HT1080 (cell line): Measurements from ENCODE around the gene PPP2R5C. TPM values are rescaled to one million over a fixed set of nuclear protein-coding genes. Genes with fewer than 3 reads are reported as not detected.

Source experiments
- DNase-seq: peaks from one replicate; pipeline ENCODE4 v3.0.0-alpha.2; 2015; ENCODE audit warnings: low read depth
- total RNA-seq: library from RNA; depleted of rRNA; stranded (reverse); fragments of >200 nt; shearing (Covaris generic); gene quantifications from 2 replicates; pipeline ENCODE4 v1.2.3, GENCODE V29; 2014

PPP2R5C gene
- total RNA-seq, 1 experiment from 2014 or later: 93.2 TPM

DNA sequence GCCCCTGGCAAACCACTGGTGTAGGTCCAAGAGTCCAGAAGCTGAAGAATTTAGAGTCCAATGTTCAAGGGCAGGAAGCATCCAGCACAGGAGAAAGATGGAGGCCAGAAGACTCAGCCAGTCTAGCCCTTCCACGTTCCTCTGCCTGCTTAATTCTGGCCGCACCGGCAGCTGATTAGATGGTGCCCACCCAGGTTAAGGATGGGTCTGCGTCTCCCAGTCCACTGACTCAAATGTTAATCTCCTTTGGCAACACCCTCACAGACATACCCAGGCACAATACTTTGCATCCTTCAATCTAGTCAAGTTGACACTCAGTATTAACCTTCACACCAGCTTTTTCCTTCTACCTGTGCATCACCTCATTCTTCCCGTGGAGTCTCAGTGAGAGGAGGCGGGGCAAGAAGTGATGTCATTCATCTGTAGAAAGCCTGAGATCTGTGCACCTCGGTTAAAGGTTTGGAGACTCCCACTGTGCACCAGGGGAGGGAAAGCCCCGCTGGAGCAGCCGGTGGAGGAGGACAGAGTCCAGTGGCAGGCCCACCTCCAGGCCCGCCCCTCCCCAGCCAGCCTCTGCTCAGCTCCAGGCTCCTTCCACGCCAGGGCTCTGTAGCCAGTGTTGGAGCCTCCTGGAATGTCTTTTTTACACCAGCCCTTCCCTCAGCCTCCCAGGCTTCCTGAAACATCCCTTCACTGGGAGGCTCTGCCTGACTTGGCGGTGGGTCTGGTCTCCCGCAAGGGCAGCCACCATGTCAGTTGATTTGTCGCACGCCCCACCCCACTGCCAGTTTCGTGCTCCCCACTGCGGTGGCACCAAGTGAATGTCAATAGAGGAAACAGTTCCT lies 122.8 kb downstream of the PPP2R5C start:
- no peak for DNase-seq

DNA sequence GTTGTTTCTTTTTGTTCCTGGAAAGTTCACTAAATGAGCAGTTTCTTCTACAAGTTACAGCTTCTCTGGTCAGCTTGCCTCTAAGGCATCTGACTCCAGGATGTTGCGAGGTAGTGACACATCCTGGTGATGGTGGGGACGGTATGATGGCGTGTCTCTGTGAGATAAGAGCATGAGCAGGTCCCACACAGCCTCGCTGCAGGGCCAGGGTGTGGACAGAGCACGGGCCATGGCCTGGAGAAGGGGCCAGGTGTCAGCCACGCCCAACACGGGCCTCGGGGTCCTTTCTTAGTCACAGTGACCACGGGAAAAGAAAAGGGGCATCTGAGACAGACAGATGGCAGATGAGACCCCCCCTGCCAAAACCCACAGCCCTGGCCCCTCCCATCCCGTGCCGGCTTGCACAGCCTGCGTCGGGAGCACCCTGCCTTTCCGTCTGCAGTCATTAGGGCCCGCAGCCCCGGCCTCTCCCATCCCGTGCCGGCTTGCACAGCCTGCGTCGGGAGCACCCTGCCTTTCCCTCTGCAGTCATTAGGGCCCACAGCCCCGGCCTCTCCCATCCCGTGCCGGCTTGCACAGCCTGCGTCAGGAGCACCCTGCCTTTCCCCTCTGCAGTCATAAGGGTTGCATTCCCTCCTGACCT lies 123.5 kb downstream of the PPP2R5C start:
- DNase-seq: no peak

DNA sequence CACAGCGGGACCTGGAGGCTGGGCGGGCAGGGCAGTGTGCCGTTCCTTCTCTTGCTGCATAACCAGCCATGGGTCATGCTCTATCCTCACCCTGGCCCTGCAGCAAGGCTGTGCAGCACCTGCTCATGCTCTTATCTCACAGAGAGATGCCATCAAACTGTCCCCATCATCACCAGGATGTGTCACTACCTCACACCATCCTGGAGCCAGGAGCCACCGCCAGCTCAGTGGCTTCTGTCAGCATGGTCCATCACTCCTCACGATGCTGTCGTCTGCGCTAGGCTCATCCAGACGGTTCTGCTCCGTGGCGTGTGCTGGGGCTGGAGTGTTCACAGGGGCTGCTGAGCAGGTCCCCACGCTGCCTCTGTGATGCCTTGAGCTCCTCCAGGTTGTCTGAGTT lies 125.7 kb downstream of the PPP2R5C start:
- no peak for DNase-seq

DNA sequence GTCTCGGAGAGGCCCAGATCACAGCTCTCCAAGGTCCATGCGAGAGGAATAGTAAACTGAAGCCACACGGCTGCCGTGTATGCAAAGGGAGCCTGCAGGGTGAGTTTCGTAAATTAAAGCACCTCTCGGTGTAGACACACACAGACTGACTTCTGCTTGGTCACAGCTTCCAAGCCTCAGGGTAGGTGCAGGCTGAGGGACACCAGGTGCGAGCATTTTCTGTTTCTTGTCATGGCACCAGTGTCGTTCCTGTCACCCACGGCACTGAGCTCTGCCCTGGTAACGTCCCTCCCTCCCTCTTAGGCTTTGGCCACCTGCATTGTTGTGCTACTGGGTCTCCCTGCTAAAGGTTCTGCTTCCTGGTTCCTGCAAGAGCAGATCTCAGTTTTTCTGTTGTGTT lies 126.7 kb downstream of the PPP2R5C start:
- no peak for DNase-seq

DNA sequence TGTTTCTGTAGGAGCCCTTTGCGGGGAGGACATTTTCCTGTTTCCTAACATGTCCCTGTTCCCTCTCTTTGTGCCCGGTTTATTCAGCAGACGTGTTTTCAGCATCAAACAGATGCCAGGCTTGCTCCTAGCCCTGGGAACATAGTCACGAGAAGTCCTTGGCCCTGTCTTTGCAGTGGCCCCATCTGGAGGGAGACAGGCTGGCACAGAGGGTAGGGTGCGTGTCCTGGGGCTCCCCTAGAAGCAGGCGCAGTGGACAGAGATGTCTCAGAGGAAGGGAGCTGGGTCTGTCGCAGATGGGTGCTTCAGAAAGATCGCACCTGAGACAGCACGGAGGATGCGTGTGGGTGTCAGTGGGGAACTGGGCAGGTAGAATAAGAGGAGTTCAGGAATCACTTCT lies 127.9 kb downstream of the PPP2R5C start:
- no peak for DNase-seq

DNA sequence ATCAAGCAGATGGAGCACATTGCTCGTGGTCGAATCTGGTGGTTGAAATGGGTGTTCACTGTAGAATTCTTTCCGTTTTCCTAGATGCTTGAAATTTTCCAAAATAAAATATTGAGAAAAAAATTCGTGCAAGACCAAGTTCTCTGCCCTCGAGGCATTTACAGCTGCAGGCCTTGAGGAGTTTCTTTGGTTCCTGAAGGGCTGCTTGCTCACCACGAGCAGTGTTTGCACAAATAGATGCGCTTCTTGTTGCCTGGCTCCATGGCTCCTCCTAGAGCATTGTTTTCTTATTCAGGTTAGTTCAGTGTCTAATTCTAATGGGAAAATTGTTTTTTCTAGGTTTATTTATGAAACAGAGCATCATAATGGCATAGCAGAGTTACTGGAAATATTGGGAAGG lies 128.4 kb downstream of the PPP2R5C start:
- DNase-seq: no peak

DNA sequence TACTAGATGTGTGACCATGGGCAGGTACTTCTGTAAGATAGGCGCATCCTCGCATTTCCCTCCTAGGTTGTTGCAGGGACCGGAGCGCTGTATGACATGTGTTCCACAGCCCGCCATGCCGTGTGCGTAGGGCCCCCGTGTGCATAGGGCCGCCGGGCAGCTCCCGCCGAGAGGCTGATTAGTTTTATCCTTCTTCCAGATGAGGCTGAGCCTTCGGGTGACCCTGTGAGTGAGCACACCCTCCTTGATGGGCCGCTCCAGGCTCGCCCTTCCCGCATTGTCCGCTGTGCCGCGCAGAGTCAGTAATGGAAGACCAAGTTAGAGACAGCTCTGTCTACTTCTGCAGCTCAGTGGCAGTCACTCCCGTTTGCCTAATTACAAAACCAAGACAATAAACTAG lies 130.0 kb downstream of the PPP2R5C start:
- DNase-seq: no peak

DNA sequence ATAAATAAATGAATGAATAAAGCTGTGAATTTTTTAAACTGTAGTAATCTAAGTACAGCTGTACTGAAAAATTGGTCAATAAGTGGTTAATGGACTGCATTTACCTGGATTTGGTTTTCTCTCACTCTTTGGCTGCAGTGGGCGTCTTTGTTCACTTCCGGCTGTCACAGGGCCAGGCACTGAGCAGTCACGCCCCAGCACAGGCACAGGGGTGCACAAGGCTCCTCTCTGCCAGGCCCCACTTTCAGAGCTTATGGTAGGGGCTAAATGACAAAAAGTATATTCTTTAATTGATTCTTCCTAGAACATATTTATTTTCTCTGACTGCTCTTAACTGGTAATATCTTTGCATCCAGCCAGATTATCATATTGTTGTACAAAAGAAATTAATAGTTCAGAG lies 132.2 kb downstream of the PPP2R5C start:
- DNase-seq: no peak

DNA sequence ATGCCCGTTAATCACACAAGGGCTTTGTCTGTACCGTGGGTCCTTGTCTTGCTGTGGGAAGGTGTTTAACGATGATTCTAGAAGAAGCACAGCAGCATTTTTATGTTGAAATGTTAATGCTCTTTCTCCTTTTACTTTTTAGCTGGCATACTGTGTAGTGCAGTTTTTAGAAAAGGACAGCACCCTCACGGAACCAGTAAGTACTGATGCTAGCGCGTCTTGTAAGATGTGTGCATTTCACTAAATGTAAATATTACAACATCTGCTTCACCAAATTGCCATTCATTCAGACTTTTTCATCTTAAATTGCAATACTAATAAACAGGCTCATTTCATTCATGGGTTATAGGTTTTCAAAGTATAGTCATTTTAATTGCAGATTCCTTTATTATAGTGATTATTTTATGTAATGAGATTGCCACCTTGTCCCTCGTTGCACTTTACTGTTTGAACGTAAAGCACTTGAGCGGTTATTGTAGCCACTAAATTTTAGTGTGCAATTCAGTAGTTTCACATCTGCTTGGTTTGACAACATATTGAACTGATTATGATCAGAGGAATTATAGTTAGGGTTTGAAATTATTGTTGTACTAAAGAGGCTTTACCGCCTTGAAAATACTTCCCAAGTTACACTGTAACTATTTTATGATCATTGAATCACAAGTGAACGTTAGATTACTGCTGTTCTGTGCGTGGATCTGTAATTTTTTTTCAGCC lies 133.0 kb downstream of the PPP2R5C start:
- DNase-seq: no peak

DNA sequence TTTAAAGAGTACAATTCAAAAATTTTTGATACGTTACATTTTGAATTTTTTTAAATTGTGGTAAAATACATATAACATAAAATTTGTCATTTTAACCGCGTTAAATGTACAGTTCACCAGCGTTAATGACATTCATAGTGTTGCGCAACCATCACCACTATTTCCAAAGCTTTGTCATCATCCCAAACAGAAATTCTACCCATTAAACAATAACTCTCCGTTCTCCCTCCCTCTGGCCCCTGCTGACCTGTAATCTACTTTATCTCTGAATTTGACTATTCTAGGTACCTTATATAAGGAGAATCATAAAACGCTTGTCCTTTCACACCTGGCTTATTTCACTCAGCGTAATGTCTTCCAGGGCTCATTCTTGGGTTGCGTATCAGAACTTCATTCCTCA lies 133.7 kb downstream of the PPP2R5C start:
- no peak for DNase-seq

DNA sequence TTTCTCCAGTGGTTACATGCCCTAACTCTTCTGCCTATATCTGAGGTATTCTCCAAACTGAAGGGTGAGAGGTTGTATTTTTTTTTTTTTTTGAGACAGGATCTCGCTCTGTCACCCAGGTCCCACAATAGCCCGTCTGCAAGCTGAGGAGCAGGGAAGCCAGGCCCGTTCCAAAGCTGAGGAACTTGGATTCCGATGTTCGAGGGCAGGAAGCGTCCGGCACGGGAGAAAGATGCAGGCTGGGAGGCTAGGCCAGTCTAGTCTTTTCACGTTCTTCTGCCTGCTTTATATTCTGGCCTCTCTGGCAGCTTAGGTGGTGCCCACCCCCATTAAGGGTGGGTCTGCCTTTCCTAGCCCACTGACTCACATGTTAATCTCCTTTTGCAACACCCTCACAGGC lies 135.8 kb downstream of the PPP2R5C start:
- no peak for DNase-seq

DNA sequence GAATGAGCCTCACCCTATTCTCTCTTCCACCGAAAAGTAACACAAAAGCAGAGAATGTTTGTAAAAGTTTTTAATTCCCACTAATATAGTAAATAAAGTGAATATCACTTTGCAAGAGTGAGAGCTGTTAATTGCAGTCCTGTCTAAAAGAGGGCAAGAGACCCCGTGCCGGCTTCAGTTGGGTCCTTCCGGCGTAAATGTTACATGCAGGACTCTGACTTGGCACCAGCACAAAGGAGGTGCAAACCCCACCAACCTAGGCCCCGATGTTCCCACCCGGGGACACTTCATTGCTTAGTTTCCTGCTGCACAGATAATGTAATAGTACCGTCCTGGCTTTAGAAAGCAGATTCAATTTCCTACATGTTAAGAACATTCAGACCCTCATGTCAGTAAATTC lies 136.9 kb downstream of the PPP2R5C start:
- DNase-seq: no peak

DNA sequence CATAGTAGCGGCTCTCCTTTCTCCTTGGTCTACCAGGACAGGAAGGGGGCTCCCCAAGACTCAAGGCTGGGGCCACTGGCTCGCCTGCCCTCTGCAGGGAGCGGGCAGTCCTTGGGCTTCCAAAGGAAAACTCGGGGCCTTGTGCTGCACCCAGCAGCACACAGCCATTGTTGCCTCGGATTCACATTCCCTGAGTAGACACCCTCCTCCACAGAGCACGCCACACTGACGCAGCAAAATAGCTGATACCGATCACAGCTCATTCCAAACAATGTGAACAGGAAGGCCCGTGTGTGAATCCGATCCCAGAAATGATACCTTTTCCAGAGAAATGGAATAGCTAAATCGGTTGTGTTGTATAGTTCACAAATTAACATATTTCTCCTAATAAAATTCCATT lies 137.8 kb downstream of the PPP2R5C start:
- DNase-seq: no peak

DNA sequence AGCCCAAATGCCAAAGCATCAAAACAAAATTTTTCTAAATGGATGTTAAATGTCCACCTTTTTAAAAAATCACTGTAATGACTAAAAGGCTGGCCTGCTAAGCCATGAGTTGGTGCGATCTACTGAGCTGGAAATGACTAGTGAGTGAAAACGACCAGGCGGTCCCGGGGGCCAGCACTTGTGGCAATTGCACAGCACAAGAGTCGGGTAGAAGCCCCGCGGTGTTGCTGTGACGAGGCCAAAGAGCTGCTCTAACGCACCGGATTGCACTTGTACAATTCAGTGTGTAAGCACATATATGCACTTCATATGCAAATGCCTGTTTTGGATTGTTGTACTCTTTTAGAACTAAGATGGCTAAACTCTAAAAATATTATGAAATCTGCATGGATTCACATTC lies 138.7 kb downstream of the PPP2R5C start:
- DNase-seq: no peak

DNA sequence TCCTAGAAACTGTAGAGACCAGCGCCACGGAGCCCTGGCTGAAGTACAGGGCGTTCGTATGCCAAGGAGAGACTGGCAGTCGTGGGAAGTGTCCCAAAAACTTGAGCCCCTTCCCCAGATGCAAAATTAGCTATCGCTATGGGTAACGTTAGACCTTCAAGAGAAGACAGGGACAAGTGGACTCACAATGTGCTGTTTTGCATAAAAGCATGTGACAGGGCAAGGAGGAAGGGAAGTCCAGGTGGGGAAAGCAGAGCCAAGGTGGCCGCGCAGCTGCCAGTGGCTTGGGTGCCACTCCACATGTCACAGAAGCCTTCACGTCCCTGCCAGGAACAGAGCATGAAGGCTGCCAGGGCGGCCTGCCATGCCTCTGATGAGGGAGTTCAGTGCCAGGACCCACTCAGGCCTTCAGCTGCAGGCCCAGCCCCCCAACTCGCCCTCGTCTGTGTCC lies 141.6 kb downstream of the PPP2R5C start:
- no peak for DNase-seq

DNA sequence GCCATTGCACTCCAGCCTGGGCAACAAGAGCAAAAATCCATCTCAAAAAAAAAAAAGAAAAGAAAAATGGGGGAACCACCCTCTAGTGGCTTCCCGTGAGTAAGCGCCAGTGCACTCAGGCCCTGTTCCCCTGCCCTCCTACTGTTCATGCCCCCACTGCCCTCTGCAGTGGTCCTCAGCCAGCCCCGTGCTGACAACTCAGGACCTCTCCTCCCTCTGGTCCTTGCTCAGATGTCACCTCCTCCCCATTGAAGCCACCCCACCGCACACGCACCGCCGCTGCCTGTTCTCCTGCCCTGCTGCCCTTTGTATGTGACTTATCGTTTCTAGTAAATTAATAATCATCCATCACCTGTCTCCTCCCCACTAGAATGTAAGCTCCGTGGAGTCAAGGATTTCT lies 144.1 kb downstream of the PPP2R5C start:
- no peak for DNase-seq

DNA sequence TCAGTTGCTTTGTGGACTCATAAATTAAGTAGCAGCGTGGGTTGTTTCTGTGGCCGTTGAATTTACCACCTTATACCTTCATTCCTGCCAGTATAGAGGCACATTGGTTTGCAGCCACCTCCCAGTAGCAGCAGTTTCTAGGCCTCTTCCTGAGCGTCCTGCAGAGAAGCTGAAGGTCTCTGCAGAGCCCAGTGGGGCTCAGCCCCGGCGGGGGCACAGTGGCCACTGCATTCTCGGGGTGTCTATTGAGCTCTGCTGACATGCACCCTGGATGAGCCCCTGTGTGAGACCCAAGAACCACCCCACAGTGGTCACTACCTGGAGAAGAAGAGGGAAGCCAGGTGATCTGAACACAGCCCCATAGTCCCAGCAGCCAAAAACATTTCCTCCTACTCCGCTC lies 145.1 kb downstream of the PPP2R5C start:
- DNase-seq: no peak

DNA sequence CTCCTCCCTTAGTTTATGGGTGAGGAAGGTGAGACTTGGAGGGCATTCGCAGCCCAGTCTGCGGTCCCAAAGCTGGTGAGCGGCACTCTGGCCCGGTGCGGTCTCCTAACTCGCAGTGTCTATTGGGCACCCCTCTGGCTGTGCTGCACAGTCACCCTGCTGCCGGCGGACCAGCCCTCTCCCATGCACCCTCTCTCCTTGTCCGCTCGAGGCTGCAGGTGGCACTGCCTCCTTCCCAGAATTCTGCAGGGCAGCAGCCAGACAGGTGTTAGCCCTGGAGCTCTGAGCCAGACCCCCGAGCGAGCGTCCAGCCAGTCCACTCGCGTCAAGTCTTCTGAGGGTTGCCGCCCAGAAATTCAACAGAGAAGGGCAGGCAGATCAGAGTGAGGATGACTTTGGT lies 146.1 kb downstream of the PPP2R5C start:
- DNase-seq: no peak

DNA sequence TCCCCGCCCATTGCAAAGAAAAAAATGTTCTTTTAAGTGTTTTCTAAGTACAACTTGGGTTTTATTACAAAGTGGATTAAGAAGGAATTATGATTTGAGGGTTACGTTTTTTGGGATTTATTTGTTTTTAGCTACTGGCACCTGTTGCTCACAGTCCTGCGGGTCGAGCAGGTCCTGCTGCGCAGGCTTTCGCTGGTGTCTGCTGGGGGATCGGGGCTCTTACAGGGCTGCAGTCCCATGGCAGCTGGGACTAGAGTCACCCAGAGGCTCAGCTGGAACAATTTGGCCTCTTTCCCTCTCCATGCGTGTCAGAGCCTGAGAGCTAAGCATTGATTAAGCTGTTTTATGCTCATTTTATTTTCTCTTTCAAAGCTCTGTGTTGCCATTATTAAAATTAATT lies 147.3 kb downstream of the PPP2R5C start:
- DNase-seq: no peak

DNA sequence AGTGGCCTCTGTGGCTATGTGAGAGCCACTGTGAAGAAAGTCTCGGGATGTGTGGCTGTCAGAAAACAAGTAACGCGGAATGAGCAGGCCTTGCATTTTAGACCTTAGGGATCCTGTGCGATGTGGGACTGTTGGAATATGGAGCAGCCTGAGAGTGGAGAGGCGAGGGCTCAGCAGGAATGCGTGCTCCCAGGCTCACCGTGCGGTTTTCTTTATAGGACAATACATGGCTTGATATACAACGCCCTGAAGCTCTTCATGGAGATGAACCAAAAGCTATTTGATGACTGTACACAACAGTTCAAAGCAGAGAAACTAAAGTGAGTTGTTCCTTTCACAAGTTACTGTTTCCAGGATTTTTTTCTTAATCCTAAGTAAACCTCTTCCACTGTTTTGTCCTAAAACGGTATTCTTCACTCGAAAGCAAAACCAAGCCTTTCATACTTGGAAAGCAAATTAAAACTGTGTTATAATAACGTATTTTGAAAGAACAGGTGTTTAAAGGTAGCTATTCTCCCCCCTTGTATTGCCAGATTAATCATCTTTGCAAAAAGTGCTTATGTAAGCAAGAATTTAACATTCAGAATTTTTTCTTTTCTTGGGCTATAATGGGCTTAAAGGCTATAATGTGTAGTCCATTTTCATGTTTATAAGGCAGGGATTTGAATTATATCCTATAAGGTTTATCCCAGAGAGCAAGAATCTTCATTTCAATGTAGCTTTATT lies 148.0 kb downstream of the PPP2R5C start:
- DNase-seq: no peak

DNA sequence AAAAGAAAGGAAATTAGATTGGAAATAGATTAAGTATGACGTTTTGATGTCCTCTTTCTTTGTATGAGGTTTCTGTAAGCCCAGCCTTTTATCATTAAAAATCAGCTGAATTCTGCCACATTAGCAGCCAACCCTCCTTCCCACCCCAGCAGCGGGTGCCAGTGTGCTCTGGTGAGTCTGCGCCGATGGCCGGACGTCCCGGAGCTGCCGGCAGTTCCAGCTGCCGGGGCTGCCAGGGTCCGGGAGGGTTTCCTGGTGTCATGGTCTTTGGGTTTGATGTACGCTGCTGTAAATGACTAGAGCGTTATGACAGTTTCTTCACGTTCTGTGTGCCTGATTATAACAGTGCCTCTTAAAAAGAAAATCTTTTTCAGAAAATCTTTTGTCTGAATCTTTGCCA lies 151.3 kb downstream of the PPP2R5C start:
- no peak for DNase-seq

DNA sequence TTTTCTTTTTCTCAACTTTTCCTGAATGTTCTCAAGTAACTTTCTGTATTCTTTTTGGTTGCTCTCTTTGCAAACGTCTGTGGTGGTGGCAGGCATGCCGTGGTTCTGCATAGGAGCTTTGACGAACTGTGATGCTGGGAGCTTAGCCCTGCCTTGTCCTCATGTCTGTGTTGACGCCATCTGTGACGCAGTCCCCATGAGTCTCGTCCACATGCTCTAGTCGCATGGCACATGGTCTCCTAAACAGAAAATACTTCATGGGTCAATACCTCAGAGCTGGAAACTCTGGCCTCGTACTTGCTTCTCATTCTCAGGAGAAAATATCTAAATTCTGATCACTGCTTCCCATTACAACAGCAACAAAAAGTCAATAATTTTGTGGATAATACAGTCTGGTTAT lies 152.6 kb downstream of the PPP2R5C start:
- no peak for DNase-seq
